NCI-H524 treated with DMSO at 0.1 percent for 48 hours (cell line): ENCODE results near the gene INTS1.
A peak's percentile ranks its signal among the peaks of the same experiment; 100 is the strongest.
"Not testable (repeated sequence)": the region's sequence is repeated elsewhere in the genome, so short reads cannot be mapped to it uniquely, and the experiment has no call there.

Experiments
- DNase-seq: peaks from one replicate; lab custom pipeline; 2025; lab: John Stamatoyannopoulos, UW

INTS1 gene

DNA sequence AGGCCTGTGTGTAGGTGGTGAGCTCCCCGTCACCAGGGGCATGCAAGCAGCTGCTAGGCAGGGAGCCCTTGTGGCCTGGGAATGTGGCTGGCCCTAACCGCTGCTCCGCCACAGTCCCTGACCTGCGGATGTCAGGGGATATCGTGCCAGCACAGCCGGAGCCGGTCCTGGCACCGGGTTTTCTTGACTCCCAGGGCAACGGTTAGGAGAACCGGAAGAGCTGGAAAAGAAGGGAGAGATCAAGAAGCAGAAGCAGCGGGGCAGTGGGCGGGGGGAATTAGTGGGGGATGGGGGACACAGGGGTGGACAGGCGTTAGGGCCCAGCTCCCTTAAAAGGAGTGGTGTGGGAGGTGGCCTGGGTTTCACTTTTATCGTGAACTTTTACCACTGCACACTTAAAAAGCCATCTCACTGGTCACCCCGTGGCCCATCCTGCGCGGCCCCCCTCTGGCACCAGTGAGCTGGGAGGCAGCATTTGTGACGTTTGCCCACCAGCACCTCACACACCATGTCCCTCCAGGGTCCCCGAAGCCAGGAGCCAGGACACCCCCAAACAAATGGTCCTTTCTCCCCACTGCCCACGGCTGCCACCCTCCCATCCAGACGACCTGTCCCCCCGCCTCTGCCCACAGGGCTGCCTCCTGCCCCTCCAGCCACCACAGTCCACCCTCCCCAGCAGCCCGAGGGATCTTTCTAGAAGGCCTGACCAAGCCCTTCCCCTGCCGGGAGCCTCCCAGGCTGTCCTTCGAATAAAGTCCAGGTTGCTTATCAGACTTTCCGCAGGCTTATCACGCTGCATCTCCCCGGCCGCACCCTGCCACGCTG lies 43.2 kb downstream of the INTS1 start:
- DNase-seq: no peak

DNA sequence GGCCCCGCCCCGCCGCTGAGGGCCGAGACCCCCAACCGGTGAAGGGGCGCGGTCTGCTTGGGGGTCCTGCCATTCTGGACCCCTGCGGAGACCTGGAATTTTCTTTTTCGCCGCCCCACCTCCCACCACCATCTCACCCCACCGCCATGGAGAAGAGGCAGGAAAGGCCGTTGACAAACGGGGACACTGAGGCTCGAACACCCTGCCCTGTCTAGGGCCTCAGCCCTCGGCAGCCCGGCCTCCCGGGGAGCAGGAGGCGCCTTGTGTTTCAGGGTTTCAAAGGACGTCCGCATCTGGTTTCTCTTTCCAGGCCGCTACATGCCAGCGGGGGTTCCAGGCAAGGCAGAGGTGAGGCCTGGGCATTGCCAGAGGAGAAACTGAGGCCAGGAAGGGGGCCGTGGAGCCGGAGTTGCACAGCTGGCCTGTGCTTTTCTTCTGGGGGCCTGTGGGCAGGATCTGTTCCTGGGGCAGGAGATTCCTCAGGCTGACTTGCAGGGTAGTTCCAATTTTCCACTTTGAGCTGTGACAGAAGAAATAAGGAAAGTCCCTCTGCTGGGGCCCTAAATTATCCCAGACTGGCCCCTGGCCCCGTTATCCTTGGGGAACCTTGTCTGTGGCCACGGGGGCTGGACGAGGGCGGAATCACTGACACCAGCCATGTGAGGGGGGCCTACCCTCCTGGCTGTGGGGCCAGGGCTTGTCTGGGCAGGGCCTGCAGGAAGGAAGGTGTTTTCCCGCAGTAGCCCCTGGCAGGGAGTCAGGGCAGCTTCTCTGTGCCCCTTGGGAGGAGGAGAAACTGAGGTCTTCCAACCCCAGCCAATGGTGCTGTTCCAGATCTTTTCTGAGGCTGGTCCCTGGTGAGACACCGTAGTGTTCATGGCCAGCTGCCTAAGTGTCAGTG lies 44.0 kb downstream of the INTS1 start:
- DNase-seq: no peak

DNA sequence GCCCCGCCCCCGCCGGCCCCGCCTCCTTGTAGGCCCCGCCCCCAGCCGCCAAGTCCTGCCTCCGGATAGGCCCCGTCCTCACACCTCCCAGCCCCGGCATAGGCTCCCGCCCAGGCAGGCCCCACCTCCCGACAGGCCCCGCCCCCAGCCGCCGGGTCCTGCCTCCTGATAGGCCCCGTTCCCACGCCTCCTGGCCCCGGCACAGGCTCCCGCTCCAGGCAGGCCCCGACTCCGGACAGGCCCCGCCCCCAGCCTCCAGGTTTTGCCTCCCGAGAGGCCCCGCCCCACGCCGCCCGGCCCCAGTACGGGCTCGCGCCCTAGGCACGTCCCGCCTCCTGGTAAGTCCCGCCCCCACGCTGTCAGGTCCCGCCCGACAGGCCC lies 44.7 kb downstream of the INTS1 start:
- DNase-seq: peak; percentile 73

DNA sequence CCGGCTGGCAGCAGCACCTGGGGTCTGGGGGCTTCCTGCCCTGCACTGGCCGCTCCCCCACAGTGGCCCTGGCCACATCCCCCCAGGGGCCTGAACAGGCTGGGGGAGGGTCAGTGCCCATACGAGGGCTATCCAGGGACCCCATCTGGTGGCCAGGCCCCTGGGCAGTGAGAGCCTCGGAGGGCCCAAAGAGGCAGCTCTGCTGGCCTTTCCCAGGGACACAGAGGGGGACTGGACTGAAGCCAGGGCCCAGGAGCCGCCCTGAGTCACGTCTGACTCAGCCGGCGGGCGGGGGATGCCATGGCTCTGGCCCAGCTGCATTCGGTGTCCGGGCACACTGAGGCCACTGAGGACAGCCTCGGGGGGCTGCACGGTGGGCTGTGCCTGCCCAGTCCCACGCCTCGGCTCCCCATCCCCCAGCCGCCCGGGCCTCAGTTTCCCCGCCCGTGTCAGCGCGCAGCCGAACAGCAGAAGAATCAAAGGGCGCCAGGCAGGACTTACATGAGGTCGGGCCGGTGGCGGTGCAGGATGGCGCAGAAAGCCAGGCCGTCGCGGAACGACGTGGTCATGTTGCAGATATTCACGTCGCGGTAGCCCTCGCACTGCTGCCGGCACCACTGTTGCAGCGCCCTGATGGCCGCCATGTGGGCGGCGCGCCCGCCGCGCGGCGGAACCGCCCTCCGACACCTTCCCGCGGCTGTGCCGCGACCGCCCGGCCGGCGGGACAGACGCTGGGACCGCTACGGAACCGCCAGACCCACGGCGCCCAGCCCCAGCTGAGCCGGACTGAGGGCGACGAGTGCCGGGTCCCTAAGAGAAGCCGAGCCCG lies 45.3 kb downstream of the INTS1 start, which contains the start of gene MICALL2:
TSS of gene MICALL2 (minus strand) at position 788 of the 829 bp plus-strand sequence. CDS start at position 644, 144 bp downstream.
- no peak for DNase-seq

DNA sequence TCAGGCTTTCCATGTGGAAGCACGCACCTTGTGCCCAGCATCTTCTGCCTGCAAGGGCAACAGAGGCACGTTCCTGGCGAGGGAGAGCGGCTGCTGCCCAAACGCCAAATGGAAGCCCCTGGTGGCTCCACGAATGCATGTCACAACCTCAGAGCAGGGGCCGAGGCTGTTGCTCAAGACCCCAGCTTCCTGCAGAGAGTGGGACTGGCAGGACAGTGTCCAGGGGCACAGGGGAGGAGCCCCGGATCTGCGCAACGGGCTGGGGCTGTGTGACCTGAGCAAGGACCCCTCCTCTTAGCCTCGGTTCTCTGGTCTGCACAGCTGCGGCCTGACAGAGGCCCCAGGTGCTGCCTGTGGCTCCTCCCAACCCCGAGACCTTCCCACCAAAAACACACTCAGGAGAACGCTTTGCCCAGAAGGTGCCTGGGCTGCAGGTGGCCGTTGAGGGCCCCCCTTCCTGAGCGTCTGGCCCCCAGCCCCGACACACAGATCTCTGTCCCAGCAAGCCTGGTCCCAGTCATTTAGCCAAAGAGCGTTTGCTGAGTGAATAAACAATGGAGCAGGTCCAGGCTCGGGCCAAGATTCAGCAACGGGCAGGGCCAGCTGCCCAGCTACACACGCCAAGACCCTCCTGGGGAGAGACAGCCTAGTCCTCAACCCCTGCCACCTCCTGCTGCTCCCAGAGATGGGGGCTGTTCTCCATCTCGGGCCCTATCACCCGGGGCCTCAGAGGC lies 46.1 kb downstream of the INTS1 start:
- no peak for DNase-seq

DNA sequence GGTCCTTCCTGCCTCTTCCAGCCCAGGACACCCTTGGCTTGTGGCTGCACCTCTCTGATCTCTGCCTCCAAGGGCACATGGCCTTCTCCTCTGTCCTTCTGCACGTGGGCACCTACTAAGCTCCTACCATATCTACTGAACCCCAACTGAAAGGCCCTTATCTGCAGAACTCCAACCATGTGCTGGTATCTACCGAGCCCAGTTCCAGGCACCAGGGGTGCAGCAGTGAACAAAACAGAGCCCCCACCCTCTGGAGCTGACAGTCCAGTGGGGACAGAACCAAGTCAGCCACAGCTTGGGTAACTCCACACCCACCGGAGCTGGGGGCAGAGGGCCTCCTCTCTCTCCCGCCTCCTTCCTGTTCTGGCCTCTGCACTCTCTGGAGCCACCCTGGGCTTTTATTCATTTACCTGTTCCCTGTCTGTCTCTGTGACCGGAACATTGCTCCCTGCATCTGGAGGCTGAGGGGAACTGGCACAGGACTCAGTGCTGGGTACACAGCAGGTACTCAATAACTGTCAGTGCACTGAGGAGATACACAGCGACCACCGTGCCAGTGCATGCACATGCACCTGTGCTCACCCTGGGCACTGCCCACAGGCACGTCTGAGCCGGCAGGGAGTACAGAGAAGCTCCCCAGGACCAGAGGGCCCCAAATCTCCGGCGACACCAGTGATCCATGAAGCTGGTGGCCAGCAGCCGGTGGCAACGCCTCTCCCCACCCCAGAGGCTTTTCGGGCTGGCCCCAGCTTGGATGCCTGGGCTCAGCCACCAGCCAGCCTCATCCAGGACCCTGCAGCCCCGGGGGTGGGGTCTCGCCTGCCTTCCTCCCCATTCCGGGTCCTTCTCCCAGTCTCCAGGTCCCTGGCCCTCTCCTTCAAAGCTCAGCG lies 46.9 kb downstream of the INTS1 start:
- no peak for DNase-seq

DNA sequence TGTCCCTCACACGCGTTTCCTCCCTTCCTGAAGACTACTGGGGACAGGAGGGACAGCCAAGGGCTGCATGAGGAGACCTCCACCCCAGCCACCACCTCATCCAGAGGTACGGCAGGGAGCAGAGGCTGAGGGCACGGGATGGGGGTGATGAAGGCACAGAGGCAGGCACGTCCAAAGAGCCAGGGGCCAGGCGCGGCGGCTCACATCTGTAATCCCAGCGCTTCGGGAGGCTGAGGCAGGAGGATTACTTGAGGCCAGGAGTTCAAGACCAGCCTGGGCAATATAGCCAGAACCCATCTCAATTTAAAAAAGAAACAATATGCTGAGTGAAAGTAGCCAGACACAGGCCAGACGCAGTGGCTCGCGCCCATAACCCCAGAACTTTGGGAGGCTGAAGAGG lies 48.2 kb downstream of the INTS1 start:
- DNase-seq: no peak

DNA sequence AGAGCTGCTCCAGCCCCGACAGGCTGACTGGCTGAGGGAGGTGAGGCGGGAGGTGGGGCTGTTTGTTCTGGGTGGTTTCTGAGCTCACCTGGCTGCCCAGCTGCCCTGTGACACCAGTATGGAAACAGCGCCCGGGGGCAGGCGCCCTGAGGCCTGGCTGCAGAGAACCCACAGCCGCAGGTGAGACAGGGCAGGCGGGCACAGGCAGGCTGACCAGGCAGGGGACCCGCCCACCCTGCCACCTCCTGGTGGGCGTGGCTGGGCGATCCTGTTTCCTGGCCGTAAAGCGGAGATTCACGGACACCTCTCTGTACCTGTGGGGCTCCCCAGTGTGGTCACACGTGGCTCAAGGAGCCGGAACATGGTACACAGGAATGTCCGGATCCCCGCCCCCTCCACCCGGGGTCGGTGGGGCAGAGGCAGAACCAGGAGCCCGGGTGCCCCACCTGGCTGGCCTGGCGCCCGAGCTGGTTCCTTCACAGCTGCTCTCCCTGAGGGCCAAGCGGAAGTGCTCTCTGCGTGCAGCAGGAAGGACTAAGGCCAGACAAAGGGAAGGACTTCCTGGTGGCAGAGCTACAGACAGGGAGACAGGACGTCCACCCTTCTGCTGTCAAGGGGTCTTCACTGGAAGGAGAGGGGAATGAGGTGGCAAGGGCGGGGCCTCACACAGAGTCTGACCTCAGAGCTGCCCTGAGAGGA lies 48.8 kb downstream of the INTS1 start:
- no peak for DNase-seq

DNA sequence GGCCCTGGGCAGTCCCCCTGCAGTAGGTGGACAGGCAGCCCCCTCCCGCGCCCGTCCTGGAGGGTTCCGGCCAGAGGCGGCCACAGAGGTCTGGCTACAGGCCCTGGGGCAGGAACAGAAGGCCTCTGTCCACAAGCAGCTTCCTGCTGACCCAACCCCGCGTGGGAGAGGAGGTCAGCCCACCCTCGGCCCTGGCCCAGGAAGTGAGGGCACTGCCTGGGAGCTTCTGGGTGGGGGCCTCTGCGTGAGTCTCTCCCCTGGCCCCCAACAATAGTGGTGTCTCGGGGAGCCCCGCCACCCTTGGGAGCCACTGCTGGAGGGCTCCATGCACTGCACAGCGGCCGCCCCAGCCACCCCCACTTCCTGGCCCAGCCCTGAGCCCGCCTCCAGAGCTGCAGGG lies 49.6 kb downstream of the INTS1 start:
- DNase-seq: no peak

DNA sequence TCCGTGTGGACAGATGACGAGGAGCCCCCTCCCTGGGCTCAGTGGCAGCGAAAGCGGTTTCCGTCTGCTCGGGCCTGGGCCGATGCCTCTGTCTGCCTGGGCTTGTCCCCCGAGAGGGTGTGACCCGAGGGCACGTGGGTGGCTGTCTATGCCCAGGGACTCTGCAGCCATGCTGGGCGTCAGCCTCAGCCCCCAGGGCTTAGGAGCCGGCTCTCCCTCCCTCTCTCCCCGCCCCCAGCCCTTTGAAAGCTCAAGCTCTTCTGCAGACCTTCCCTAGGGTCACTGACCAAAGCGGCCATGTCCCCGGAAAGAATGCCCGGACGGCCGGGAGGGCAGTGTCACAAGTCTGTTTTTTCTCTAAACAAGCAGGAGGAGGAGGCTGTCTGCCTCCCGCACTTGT lies 52.0 kb downstream of the INTS1 start:
- no peak for DNase-seq

DNA sequence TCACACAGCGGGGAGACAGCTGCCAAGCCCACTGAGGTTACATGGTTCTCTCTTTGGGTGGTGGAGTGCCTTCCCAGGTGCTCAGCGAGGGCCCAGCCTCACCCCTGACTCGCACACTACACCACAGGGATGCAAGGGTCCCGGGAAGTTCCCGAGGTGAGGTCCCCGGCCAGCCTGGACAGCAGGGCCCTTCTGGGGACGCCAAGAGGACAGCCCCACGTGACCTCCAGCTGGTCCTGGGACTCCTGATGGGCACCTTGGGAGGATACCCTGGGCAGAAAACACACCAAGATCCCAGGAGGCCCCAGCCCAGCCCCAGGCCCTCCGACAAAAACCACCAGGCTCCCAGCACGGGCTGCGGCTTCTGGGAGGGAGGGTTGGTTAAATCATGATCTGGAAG lies 53.2 kb downstream of the INTS1 start:
- no peak for DNase-seq

DNA sequence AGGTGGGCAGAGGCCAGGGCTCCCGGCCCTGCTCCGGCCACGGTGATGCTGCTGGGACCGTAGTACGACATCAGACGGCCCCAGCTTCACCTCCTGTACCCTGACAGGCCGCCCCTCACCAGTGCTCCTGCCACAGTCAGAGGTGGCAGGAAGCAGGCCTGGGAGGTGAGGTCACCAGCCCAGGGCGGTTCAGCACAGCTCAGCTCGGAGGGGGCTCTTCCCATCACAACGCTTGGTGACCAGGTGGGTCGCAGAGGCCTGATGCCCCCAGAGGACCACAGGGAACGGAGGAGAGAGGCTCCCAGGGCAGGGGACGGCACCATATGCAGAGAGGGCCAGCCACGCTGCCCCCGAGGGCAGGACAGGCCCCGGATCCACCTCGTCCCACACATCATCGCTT lies 53.8 kb downstream of the INTS1 start:
- DNase-seq: no peak

DNA sequence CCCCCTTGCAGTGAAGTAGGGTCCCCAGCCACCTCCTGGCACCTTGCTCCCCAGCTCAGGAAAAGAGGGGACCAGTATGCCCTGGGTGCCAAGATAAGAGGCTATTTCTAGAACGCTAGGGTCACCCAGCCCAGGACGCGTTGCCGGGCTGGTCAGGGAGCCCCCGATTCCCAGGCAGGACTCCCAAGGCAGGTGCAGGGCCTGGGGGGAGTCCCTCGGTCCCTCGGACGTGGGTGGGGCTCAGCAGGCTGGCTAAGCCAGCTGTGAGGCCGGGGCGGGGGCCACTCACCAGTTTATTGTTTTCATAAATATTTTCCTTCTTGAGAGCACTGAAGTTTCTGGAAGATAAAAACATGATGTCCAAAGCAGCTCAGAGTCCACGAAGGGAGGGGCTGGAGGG lies 54.2 kb downstream of the INTS1 start:
- DNase-seq: no peak

DNA sequence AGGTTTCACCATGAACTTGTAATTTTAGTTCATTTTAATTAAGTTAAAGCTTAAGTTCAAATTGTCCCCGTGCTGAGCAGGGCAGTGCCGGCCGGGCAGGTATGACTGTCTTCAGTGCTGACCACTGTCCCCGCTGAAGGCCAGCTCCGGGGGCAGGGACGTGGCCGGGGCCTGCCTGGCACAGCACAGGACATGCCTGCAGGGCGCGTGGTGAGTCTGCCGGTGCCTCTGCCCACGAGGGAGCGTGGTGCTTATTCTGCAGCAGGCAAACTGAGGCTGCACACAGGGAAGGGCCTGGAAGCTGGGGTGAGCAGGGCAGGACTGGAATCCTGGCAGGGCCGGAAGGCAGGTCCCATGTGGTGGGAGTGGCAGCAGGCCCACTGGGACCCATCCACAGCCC lies 54.7 kb downstream of the INTS1 start:
- DNase-seq: no peak

DNA sequence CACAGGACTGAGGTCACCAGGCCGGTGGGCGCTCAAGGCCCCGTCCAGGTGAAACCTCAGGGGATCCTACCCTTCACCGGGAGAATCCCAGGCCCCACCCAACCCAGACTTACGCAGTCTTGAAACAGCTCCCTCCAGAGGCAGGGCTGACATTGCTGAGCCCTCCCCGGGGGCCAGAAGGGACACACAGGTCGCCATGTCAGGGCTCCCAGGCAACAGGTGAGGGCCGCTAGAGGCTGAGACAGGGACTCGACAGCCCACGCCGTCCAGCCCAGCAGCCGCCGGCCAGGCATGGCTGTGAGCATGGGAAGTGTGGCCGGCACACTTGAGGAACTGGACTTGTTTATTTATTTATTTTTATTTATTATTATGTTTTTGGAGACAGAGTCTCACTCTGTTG lies 55.2 kb downstream of the INTS1 start:
- no peak for DNase-seq

DNA sequence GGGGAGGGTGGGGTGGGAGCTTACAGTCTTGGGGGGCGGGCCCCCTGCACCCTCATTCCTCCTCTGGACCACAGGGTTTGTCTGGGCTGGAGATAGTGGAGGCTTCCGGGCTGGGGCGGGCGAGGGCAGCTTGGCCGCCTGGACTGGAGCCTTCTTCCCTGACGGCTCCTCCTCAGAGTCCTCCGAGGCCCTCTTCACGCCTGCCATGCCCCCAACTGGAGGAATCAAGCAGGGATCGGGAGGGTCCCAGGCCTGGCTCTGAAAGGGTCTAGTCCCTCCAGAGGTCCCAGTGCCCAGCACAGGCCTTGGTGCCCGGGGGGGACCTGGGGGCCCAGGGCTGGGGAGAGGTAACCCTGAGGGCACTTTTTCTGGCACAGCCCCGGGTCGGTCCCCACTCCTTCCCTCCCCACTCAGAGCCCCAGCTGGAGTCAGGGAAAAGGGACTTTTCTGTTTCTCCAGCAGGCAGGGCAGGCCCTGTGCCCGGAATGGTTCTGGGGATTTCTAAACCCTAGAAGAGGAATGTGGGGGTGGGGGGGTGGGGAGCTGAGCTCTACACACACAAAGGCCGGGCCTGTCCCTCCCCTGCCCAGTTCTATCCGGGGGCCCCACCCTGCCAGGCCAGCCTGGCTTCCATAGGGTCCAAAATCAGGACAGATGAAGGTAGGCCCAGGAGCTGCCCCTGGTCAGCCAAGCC lies 56.5 kb downstream of the INTS1 start:
- DNase-seq: no peak

DNA sequence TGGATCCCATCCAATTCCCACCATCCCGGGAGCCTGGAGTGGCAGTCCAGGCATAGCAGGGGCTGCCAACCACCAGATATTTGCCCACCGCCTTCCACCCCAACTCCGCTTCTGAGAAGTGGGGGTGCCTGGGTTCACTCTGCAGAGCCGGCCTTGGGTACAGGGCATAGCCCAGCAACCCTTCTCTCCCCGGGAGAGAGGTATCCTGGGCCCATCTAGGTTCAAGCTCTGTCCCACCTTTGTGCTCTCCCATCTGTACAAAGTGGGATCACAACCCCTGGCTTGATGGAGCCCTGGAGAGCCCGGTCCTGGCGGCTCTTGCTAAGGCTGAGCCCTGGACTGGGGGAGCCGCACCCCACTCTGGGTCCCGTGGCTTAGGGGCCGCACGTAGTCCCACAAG lies 57.1 kb downstream of the INTS1 start:
- no peak for DNase-seq

DNA sequence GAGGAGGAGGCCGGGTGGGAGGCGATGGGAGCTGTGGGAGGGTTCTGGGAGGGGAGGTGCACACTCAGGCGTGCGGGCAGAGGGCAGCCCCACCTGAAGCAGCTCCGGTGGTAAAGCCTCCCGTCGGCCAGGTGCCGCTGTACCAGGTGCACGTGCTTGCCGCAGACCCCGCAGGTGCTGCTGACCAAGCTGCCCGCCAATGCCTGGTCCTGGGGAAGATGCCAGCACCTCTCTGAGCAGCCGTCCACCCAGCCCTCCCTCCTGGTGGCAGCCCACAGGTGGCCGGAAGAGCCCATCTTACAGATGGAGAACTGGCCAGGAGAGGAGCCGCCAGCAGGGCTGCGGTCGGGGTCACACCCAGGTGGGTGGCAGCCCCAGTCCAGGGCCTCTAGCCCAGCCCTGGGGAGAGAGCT lies 57.6 kb downstream of the INTS1 start:
- DNase-seq: no peak

DNA sequence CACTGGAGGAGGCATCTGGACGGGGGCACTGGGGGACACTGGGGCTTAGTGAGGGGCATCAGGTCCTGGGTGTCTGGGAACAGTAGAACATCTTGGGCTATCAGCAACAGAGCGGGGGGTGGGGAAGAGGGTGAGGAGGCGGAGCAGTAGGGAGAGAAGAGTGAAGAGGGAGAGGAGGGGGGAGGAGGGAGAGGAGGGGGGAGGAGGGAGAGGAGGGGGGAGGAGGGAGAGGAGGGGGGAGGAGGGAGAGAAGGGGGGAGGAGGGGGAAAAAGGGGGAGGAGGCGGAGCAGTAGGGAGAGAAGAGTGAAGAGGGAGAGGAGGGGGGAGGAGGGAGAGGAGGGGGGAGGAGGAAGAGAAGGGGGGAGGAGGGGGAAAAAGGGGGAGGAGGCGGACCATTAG lies 58.2 kb downstream of the INTS1 start:
- DNase-seq: not testable (repeated sequence)
